HG03064 (cell line): Measurements from ENCODE around the gene PSMB1.
"Not testable (repeated sequence)": the region's sequence is repeated elsewhere in the genome, so short reads cannot be mapped to it uniquely, and the experiment has no call there.

Experiments used
- ATAC-seq: cut with Tn5 transposase; IDR thresholded peaks from one replicate; pipeline ENCODE4 v1.9.1; 2021; ENCODE audit warnings: low read depth; ENCODE audit not compliant: unreplicated experiment

PSMB1 gene

DNA sequence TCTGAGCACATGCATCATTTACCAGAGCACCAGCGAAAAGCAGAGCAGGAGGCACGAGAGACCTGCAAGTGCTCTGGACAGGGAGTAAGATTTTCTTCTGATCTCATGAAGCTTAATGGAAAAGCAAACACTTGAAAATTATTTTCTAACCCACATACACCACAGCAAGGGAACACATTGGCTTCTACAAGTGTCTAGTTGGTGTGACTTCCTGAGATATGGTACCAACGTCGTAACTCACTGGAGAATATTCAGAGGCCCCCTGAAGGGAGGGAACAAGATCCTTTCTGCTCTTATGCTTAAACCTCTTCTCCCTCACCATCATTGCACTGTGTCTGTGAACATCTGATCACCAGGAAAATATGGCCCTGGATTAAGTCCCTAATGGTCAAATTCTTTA, 48.6 kb downstream of the PSMB1 start:
- ATAC-seq: no peak

GRCh38 chr6:170503414-170503761, 49.7 kb downstream of the PSMB1 start:
- no peak for ATAC-seq

GRCh38 chr6:170502733-170503413, 50.2 kb downstream of the PSMB1 start:
- not testable (repeated sequence) for ATAC-seq

DNA sequence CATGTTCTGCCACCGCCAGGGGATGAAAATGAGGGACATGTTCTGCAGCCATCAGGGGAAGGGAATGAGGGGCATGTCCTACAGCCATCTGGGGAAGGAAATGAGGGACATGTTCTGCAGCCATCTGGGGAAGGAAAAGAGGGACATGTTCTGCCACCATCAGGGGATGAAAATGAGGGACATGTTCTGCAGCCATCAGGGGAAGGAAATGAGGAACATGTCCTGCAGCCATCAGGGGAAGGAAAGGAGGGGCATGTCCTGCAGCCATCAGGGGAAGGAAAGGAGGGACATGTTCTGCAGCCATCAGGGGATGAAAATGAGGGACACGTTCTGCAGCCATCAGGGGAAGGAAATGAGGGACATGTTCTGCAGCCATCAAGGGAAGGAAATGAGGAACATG, 50.8 kb downstream of the PSMB1 start:
- not testable (repeated sequence) for ATAC-seq

DNA sequence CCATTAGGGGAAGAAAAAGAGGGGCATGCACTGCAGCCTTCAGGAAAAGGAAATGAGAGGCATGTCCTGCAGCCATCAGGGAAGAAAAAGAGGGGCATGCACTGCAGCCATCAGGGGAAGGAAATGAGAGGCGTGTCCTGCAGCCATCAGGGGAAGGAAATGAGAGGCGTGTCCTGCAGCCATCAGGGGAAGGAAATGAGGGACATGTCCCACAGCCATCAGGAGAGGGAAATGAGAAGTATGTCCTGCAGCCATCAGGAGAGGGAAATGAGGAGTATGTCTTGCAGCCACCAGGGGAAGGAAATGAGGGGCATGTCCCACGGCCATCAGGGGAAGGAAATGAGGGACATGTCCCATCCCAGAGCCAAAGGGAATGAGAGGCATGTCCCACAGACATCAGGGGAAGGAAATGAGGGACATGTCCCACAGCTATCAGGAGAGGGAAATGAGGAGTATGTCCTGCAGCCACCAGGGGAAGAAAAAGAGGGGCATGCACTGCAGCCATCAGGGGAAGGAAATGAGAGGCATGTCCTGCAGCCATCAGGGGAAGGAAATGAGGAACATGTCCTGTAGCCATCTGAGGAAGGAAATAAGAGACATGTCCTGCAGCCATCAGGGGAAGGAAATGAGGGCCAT, 52.0 kb downstream of the PSMB1 start:
- no peak for ATAC-seq

GRCh38 chr6:170497841-170498301, 55.2 kb downstream of the PSMB1 start:
- no peak for ATAC-seq

DNA sequence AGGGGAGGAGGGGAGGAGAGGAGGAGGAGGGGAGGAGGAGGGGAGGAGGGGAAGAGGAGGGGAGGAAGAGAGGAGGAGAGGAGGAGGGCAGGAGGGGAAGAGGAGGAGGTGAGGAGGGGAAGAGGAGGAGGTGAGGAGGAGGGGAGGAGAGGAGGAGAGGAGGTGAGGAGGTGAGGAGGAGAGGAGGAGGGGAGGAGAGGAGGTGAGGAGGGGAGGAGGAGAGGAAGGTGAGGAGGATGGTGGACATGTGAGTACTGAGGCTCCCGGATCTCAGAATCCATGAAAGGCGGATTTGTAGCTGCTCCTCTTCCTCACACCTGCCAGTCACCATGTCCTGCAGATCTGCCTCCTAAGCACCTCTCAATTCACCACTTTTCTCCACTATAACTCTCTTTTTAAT, 59.8 kb downstream of the PSMB1 start:
- ATAC-seq: no peak

DNA sequence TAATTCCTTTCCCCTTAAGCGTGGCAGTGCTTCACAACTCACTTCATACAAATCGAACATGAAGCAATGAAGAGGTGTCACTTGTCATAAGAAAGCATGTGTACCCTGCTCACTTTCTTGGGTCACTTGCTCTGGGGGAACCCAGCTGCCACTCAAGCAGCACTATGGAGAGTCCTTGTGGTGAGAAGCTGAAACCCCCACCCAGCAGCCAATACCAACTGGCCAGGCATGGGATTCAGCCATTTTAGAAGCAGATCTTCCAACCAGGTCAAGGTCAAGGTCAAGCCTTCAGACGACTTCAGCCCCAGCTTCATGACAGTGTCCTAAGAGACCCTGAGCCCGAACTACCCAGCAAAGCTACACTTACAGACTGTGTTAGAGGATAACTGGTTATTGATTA, 62.8 kb downstream of the PSMB1 start:
- no peak for ATAC-seq

DNA sequence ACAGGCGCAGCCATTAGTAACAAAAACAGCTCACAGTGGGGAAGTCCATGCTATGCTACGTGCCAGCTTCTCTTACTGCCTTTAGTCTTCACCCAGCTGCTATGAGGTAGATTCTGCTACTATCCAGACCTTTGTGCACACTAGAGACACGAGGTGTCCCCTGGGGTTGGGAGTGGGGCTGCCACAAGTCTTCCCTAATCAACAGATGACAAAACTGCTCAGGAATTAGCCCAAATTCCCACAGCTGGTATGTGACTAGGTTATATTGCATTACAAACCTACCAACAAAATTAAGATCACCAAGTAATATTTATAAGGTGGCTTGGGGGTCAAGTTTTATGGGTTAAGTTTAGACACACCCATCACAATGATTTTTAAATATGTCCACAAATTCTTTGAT, 63.3 kb downstream of the PSMB1 start:
- ATAC-seq: no peak

GRCh38 chr6:170487707-170488329, 65.3 kb downstream of the PSMB1 start:
- no peak for ATAC-seq

DNA sequence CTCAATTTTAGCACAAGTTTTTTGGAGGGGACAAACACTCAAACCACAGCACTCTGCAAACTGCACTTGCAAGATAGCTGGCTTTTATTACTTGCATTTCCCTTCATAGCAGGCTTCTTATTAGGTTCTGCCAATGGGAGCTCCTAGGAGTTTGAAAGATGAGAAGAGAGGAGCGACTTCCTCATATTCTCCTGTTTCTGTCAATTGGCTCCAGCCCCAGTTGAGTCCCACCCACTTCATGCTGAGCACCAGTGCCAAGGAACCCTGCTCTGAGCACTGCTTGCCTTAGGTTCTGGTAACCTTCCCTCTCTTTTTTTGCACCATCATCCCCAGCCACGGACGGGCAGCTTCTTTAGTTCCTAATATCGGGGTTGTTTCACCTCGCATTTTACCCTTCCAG, 67.9 kb downstream of the PSMB1 start:
- no peak for ATAC-seq
